Activated naive CD4-positive, alpha-beta T cell treated with anti-CD3 and anti-CD28 coated beads for 36 hours (primary cell): ENCODE results near the gene DBNDD2. TPM values are rescaled to one million over a fixed set of nuclear protein-coding genes. Genes with fewer than 3 reads are reported as not detected.

Experiments
- microRNA-seq: library from miRNA; unstranded; fragments of <30 nt; microRNA quantifications from one replicate; pipeline ENCODE4 v1.2.0, GENCODE V29; 2022; ENCODE audit warnings: borderline microRNAs expressed, borderline replicate concordance
- total RNA-seq, 2 experiments: library from RNA; stranded (reverse); gene quantifications; one replicate each; pipeline ENCODE4 v1.2.3, GENCODE V29; 2021

Gene DBNDD2
- total RNA-seq, 2 experiments from 2014 or later = 55.3 to 56.7 TPM

Small RNAs within 50 kb of the gene (microRNA-seq; reads per million reads assigned to microRNA genes)
- gene MIR6812 = 1.6 reads per million

Other genes with a start within 250 kb of the DBNDD2 start
- not detected for gene PI3, start 233.4 kb upstream of the DBNDD2 start, total RNA-seq
- not detected for gene SEMG1, start 201.3 kb upstream of the DBNDD2 start, total RNA-seq
- gene SEMG2, start 186.9 kb upstream of the DBNDD2 start, total RNA-seq = not detected
- gene SLPI, start 153.7 kb upstream of the DBNDD2 start, total RNA-seq = not detected
- gene RBPJL, start 101.4 kb upstream of the DBNDD2 start, total RNA-seq = not detected
- gene MATN4, start 100.0 kb upstream of the DBNDD2 start, total RNA-seq = 1 to 10 TPM; 1.0 to 1.5 TPM
- 10 to 100 TPM; 28.4 to 31.4 TPM for gene SDC4, start 59.9 kb upstream of the DBNDD2 start, total RNA-seq
- 10 to 100 TPM; 24.0 to 26.0 TPM for gene SYS1, start 45.1 kb upstream of the DBNDD2 start, total RNA-seq
- gene TP53TG5, start 30.0 kb upstream of the DBNDD2 start, total RNA-seq = 1 to 10 TPM in 1 of 2 experiments, under 1 TPM in 1; 0.59 to 1.0 TPM
- gene PIGT, start 7.9 kb downstream of the DBNDD2 start, total RNA-seq = 10 to 100 TPM; 37.7 to 43.8 TPM
- 1 to 10 TPM in 1 of 2 experiments, under 1 TPM in 1; 0.83 to 1.0 TPM for gene WFDC2, start 61.5 kb downstream of the DBNDD2 start, total RNA-seq
- gene SPINT3, start 107.3 kb downstream of the DBNDD2 start, total RNA-seq = not detected
- not detected for gene WFDC6, start 131.2 kb downstream of the DBNDD2 start, total RNA-seq
- gene EPPIN, start 139.1 kb downstream of the DBNDD2 start, total RNA-seq = not detected
- not detected for gene WFDC8, start 171.0 kb downstream of the DBNDD2 start, total RNA-seq
- gene WFDC10A, start 221.4 kb downstream of the DBNDD2 start, total RNA-seq = not detected
- not detected for gene WFDC9, start 223.0 kb downstream of the DBNDD2 start, total RNA-seq